ENCODE results near the gene ZMYND11.
"Not testable (repeated sequence)": the region's sequence is repeated elsewhere in the genome, so short reads cannot be mapped to it uniquely, and the experiment has no call there.

ZMYND11 gene

GRCh38 chr10:265816-266588 is 130.7 kb downstream of the ZMYND11 start:
- H3K4me3 Mint-ChIP-seq; H3K36me3 Mint-ChIP-seq (ENCODE audit: low read depth); H3K4me1 Mint-ChIP-seq (ENCODE audit: low read depth); H3K27ac Mint-ChIP-seq; H3K27me3 Mint-ChIP-seq; H3K9me3 Mint-ChIP-seq; DNase-seq: not testable (repeated sequence)

- Mint-ChIP-seq H3K27ac (no peak overlapping the region), H3K27me3 (no peaks in the 10 kb centered on the region), H3K4me3 (no peak overlapping the region), H3K4me1 (ENCODE audit: low read depth) (peaks cover 7% of the 10 kb centered on the region), H3K36me3 (ENCODE audit: low read depth) (no peaks in the 10 kb centered on the region), H3K9me3 (peaks cover 2% of the 10 kb centered on the region)
- DNase-seq = no peak
Observed at GRCh38 chr10:266974-267425, 131.7 kb downstream of the ZMYND11 start.

GRCh38 chr10:267705-268104 is 132.4 kb downstream of the ZMYND11 start:
- Mint-ChIP-seq H3K4me1 (ENCODE audit: low read depth) (peaks cover 7% of the 10 kb centered on the region), H3K9me3 (peaks cover 2% of the 10 kb centered on the region), H3K36me3 (ENCODE audit: low read depth) (no peaks in the 10 kb centered on the region), H3K4me3 (no peak overlapping the region), H3K27ac (no peak overlapping the region), H3K27me3 (no peaks in the 10 kb centered on the region)
- no peak for DNase-seq

- Mint-ChIP-seq H3K27ac (no peak overlapping the region), H3K36me3 (ENCODE audit: low read depth) (no peaks in the 10 kb centered on the region), H3K27me3 (no peaks in the 10 kb centered on the region), H3K4me1 (ENCODE audit: low read depth) (peaks cover 3% of the 10 kb centered on the region), H3K4me3 (no peak overlapping the region), H3K9me3 (no peaks in the 10 kb centered on the region)
- DNase-seq = no peak
Observed at GRCh38 chr10:269440-270074, 134.3 kb downstream of the ZMYND11 start.

GRCh38 chr10:271201-271600 is 135.9 kb downstream of the ZMYND11 start:
- H3K4me1 Mint-ChIP-seq (ENCODE audit: low read depth) = no peaks in the 10 kb centered on the region
- H3K27ac Mint-ChIP-seq = no peak overlapping the region
- no peaks in the 10 kb centered on the region for H3K36me3 Mint-ChIP-seq (ENCODE audit: low read depth)
- no peak overlapping the region for H3K4me3 Mint-ChIP-seq
- DNase-seq = no peak
- H3K27me3 Mint-ChIP-seq = no peaks in the 10 kb centered on the region
- no peaks in the 10 kb centered on the region for H3K9me3 Mint-ChIP-seq

GRCh38 chr10:271722-272121 is 136.5 kb downstream of the ZMYND11 start:
- H3K36me3 Mint-ChIP-seq (ENCODE audit: low read depth) = no peaks in the 10 kb centered on the region
- H3K4me3 Mint-ChIP-seq = no peak overlapping the region
- H3K27me3 Mint-ChIP-seq = no peaks in the 10 kb centered on the region
- no peaks in the 10 kb centered on the region for H3K9me3 Mint-ChIP-seq
- no peaks in the 10 kb centered on the region for H3K4me1 Mint-ChIP-seq (ENCODE audit: low read depth)
- H3K27ac Mint-ChIP-seq = no peak overlapping the region
- DNase-seq = no peak

- Mint-ChIP-seq H3K27me3 (no peaks in the 10 kb centered on the region), H3K36me3 (ENCODE audit: low read depth) (peaks cover 2% of the 10 kb centered on the region), H3K4me1 (ENCODE audit: low read depth) (no peaks in the 10 kb centered on the region), H3K4me3 (no peak overlapping the region), H3K27ac (no peak overlapping the region), H3K9me3 (no peaks in the 10 kb centered on the region)
- no peak for DNase-seq
Observed at GRCh38 chr10:273088-273487, 137.8 kb downstream of the ZMYND11 start.

GRCh38 chr10:274866-275265 is 139.6 kb downstream of the ZMYND11 start:
- H3K36me3 Mint-ChIP-seq (ENCODE audit: low read depth) = peaks cover 2% of the 10 kb centered on the region
- no peaks in the 10 kb centered on the region for H3K9me3 Mint-ChIP-seq
- H3K4me1 Mint-ChIP-seq (ENCODE audit: low read depth) = no peaks in the 10 kb centered on the region
- no peak for DNase-seq
- no peaks in the 10 kb centered on the region for H3K27me3 Mint-ChIP-seq
- H3K27ac Mint-ChIP-seq = no peak overlapping the region
- no peak overlapping the region for H3K4me3 Mint-ChIP-seq

- Mint-ChIP-seq H3K36me3 (ENCODE audit: low read depth) (peaks cover 2% of the 10 kb centered on the region), H3K4me1 (ENCODE audit: low read depth) (no peaks in the 10 kb centered on the region), H3K27ac (no peak overlapping the region), H3K9me3 (no peaks in the 10 kb centered on the region), H3K27me3 (no peaks in the 10 kb centered on the region), H3K4me3 (no peak overlapping the region)
- DNase-seq = no peak
Observed at GRCh38 chr10:275680-276079, 140.4 kb downstream of the ZMYND11 start.

- H3K27me3 Mint-ChIP-seq = no peaks in the 10 kb centered on the region
- H3K9me3 Mint-ChIP-seq = no peaks in the 10 kb centered on the region
- no peak overlapping the region for H3K4me3 Mint-ChIP-seq
- peaks cover 2% of the 10 kb centered on the region for H3K36me3 Mint-ChIP-seq (ENCODE audit: low read depth)
- DNase-seq = no peak
- H3K4me1 Mint-ChIP-seq (ENCODE audit: low read depth) = peaks cover 1% of the 10 kb centered on the region
- no peak overlapping the region for H3K27ac Mint-ChIP-seq
Observed at GRCh38 chr10:277963-278362, 142.7 kb downstream of the ZMYND11 start.

GRCh38 chr10:278707-279106 is 143.5 kb downstream of the ZMYND11 start:
- Mint-ChIP-seq H3K27ac (no peak overlapping the region), H3K9me3 (no peaks in the 10 kb centered on the region), H3K36me3 (ENCODE audit: low read depth) (peaks cover 2% of the 10 kb centered on the region), H3K4me3 (no peak overlapping the region), H3K27me3 (no peaks in the 10 kb centered on the region), H3K4me1 (ENCODE audit: low read depth) (peaks cover 9% of the 10 kb centered on the region)
- DNase-seq = no peak

- H3K9me3 Mint-ChIP-seq = no peaks in the 10 kb centered on the region
Observed at GRCh38 chr10:279232-279631, 144.0 kb downstream of the ZMYND11 start.

GRCh38 chr10:279655-280054 is 144.4 kb downstream of the ZMYND11 start:
- DNase-seq = no peak
- Mint-ChIP-seq H3K4me1 (ENCODE audit: low read depth) (peaks cover 18% of the 10 kb centered on the region), H3K27ac (no peak overlapping the region), H3K9me3 (no peaks in the 10 kb centered on the region), H3K36me3 (ENCODE audit: low read depth) (peaks cover 4% of the 10 kb centered on the region), H3K27me3 (no peaks in the 10 kb centered on the region), H3K4me3 (no peak overlapping the region)

More at GRCh38 chr10:279232-279631, 144.0 kb downstream of the ZMYND11 start:
- Mint-ChIP-seq H3K27me3 (no peaks in the 10 kb centered on the region), H3K27ac (no peak overlapping the region), H3K4me1 (ENCODE audit: low read depth) (peaks cover 14% of the 10 kb centered on the region), H3K4me3 (no peak overlapping the region), H3K36me3 (ENCODE audit: low read depth) (peaks cover 2% of the 10 kb centered on the region)
- DNase-seq = no peak

- peaks cover 19% of the 10 kb centered on the region for H3K4me1 Mint-ChIP-seq (ENCODE audit: low read depth)
- H3K9me3 Mint-ChIP-seq = no peaks in the 10 kb centered on the region
- no peak for DNase-seq
- H3K4me3 Mint-ChIP-seq = no peak overlapping the region
- peaks cover 2% of the 10 kb centered on the region for H3K36me3 Mint-ChIP-seq (ENCODE audit: low read depth)
- H3K27ac Mint-ChIP-seq = no peak overlapping the region
- H3K27me3 Mint-ChIP-seq = no peaks in the 10 kb centered on the region
Observed at GRCh38 chr10:282294-283139, 147.3 kb downstream of the ZMYND11 start.

- peaks cover 2% of the 10 kb centered on the region for H3K36me3 Mint-ChIP-seq (ENCODE audit: low read depth)
- no peak for DNase-seq
- H3K27ac Mint-ChIP-seq = no peak overlapping the region
- H3K27me3 Mint-ChIP-seq = no peaks in the 10 kb centered on the region
- no peaks in the 10 kb centered on the region for H3K9me3 Mint-ChIP-seq
- no peak overlapping the region for H3K4me3 Mint-ChIP-seq
- H3K4me1 Mint-ChIP-seq (ENCODE audit: low read depth) = peaks cover 19% of the 10 kb centered on the region
Observed at GRCh38 chr10:283140-283479, 147.9 kb downstream of the ZMYND11 start.
